ENCODE data around the gene NDUFAF2.
"Not testable (repeated sequence)": the region's sequence is repeated elsewhere in the genome, so short reads cannot be mapped to it uniquely, and the experiment has no call there.

The NDUFAF2 gene

GRCh38 chr5:61052882-61053281 is 107.9 kb downstream of the NDUFAF2 start:
- no peak for DNase-seq

DNA sequence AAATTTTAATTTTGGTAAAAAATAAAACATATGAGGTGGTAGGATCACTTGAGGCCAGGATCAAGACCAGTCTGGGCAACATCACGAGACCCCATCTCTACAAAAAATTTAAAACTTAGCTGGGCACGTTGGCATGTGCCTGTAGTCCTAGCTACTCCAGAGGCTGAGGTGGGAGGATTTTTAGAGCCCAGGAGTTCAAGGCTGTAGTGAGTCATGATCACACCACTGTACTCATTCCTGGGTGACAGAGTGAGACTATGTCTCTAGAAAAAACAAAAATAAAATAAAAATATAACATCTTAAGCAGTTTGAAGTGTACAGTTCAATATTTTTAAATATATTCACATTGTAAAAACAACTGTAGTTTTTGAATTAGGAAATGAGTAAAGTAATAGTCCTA is 108.9 kb downstream of the NDUFAF2 start:
- no peak for DNase-seq

GRCh38 chr5:61055434-61056006 is 110.5 kb downstream of the NDUFAF2 start:
- peak; percentile 2 for DNase-seq

GRCh38 chr5:61059499-61059898 is 114.5 kb downstream of the NDUFAF2 start:
- DNase-seq = no peak

- no peak for DNase-seq
Observed at GRCh38 chr5:61069150-61069549, 124.1 kb downstream of the NDUFAF2 start.

- no peak for DNase-seq
Observed at GRCh38 chr5:61071526-61071925, 126.5 kb downstream of the NDUFAF2 start.

- DNase-seq = no peak
Observed at GRCh38 chr5:61076626-61077025, 131.6 kb downstream of the NDUFAF2 start.

GRCh38 chr5:61081741-61082140 is 136.7 kb downstream of the NDUFAF2 start:
- DNase-seq = no peak

DNA sequence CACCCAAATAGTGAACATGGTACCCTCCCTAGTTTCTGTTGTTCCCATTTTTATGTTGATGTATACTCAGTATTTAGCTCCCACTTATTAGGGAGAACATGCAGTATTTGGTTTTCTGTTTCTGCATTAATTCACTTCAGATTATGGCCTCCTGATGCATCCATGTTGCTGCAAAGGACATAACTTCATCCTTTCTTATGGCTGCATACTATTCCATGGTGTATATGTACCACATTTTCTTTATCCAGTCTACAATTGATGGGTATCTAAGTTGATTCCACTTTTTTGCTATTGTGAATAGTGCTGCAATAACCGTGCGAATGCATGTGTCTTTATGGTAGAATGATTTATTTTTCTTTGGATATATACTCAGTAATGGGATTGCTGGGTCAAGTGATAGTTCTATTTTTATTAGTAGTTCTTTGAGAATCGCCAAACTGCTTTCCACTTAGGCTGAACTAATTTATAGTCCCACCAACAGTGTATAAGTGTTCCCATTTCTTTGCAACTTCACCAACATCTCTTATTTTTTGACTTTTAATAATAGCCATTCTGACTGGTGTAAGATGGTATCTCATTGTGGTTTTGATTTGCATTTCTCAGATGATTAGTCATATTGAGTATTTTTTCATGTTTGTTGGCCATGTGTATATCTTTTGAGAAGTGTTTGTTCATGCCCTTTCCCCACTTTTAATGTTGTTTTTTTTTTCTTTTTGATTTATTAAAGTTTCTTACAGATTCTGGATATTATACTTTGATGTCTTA is 137.7 kb downstream of the NDUFAF2 start:
- no peak for DNase-seq

- no peak for DNase-seq
Observed at GRCh38 chr5:61084658-61085057, 139.7 kb downstream of the NDUFAF2 start.

DNA sequence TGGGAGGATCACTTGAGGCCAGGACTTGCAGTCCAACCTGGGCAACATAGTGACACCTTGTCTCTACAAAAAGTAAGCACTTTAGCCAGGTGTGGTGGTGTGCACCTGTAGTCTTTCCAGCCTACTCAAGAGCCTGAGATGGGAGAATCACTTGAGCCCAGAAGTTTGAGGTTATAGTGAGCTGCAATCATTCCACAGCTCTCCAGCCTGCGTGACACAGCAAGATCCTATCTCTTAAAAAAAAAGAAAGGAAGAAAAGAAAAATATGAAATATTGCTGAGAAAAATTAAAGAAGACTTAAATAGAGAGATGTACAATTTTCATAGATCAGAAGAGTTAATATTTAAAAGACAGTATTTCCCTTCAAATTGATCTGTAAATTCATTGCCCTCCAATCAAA is 140.9 kb downstream of the NDUFAF2 start:
- no peak for DNase-seq

- DNase-seq = no peak
Observed at GRCh38 chr5:61087921-61088320, 142.9 kb downstream of the NDUFAF2 start.

DNA sequence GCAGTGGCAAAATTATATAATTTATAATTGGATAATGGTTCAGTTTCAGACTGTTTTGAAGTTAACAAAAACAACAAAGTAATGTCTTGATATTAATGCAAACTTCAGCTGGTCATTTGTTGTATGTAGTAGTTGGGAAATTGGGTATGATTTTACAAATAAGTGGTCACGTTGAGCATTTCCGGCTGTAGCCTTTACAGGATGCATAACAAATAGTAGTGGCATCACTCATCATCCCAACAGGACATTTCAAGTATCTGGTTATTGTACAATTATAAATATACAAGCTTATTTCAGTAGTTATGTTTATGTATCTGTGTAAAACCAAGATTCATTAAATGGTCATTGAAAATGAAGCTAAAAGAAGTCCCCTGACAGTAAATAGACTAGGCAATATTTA is 144.3 kb downstream of the NDUFAF2 start:
- no peak for DNase-seq

DNA sequence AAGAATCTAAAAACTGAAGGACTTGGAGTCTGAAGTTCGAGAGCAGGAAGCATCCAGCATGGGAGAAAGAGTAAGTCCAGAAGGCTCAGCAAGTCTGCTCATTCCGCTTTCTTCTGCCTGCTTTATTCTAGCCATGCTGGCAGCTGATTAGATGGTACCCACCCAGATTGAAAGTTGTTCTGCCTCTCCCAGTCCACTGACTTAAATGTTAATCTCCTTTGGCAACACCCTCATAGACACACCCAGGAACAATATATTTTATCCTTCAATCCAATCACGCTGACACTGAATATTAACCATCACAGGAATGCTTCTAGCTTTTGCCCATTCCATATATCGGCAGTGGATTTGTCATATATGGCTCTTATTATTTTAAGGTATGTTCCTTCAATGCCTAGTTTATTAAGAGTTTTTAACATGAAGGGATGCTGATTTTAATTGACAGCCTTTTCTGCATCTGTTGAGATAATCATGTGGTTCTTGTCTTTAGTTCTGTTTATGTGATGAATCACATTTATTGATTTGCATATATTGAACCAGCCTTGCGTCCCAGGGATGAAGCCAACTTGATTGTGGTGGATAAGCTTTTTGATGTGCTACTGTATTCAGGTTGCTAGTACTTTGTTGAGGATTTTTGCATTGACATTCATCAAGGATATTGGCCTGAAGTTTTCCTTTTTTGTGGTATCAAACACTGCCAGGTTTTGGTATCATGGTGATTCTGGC is 148.2 kb downstream of the NDUFAF2 start:
- DNase-seq = not testable (repeated sequence)

DNA sequence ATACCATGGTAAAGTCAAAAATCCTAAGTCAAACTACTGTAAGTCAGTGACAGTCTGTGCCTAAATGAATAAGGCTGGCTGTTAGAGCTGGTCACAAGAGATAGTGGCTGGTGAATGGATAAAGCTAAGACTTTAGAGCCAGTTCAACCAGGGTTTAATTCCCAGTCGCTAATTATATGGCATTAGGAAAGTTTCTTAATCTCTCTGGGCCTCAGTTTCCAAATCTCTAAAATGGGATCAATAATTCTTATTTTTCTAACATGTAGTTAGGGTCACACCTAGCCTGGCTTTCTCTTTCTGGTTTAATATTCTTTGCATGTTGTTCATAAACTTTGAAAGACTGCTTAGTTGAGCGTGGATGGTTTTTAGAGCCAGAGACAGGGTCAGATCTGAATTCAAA is 152.5 kb downstream of the NDUFAF2 start:
- DNase-seq = no peak

- no peak for DNase-seq
Observed at GRCh38 chr5:61098251-61098995, 153.4 kb downstream of the NDUFAF2 start.

DNA sequence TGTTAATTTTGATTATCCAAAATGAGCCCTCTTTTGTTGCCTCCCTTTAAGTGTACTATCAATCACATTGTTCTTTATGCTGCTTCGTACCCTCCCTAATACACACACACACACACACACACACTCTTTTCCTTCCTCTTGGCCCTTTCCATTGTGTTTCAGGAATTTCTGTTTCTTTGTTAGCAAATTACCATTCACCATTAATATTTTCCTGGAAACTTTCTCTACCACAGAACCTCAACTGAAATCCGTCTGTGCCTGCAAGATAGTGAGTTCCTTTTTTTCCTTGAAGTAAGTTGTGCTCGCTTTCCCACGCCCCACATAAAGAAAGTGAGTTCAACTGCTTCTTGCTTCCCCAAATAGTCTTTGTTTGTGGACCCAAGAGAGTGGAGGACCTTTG is 155.4 kb downstream of the NDUFAF2 start:
- no peak for DNase-seq

GRCh38 chr5:61114441-61114840 is 169.4 kb downstream of the NDUFAF2 start:
- DNase-seq = no peak

DNA sequence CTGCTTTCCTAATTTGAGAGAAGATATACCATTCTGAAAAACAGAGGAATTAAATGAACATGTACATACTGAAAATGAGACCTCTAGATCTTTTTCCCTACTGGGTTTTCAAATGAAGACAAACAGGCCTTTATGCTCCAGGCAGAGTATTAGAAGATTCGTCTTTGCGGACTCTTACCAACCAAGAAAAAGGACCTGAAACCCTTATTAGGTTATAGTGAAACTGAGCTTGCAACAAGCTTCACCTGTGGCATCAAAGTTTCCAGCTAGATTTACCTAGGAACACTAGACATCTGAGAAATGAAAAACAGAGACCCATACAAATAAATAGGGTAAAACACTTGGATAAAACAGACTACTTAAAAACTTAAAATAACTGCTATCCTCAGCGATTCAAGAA is 171.0 kb downstream of the NDUFAF2 start:
- DNase-seq = no peak

- DNase-seq = no peak
Observed at GRCh38 chr5:61119066-61119465, 174.1 kb downstream of the NDUFAF2 start.

GRCh38 chr5:61120534-61120933 is 175.5 kb downstream of the NDUFAF2 start:
- no peak for DNase-seq

GRCh38 chr5:61123145-61123544 is 178.1 kb downstream of the NDUFAF2 start:
- DNase-seq = no peak

DNA sequence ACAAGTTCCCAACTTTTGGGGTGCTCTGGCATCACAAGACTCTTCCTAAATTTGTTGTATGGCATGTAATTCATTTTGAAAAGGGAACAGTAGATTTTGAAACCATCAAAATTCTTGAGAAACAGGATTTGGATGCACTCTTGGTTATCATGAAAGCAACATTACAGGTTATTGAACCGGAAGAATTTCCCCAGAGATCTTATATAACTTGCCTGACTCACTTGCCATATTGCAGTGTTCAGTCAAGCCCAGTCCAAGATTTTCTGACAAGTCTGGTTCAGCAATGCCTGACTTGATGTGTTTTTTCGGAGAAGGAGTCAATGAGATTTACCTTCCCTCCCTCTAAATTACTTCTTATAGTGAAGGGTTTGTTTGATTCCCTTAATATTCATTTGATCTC is 185.3 kb downstream of the NDUFAF2 start:
- DNase-seq = no peak
